ENCODE measurements around the gene CITED1. TPM values are rescaled to one million over a fixed set of nuclear protein-coding genes. Genes with fewer than 3 reads are reported as not detected.

CITED1 gene
- total RNA-seq, 1 experiment from 2014 or later = 1.1 TPM

DNA sequence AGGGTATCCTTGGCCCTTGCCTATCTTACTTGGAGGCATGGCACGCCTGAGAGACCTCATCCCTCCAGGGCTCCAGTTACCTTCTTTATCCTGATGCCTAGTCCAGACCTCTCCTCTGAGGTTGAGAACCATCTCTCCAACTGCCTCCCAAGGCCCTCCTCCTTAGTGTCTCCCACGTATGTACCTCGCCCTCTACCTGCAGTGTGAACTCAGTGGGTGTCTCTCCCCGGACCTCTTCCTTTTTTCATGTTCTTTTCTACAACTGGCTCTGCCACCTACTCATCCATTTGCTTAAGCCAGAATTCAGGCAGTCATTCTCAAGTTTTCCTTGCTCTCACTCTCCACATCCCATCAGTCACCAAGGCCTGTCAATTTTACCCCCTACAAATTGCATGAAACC is 45.3 kb downstream of the CITED1 start:
- no peaks in the 10 kb centered on the region for H4K20me1 ChIP-seq (ENCODE audit: control insufficient read depth, insufficient read depth, insufficient read length)
- H2BK5ac ChIP-seq (ENCODE audit: insufficient read length, low read length) = no peak overlapping the region
- no peak overlapping the region for H2BK120ac ChIP-seq (ENCODE audit: low read depth, low read length, poor library complexity, severe bottlenecking)
- H2AFZ ChIP-seq (ENCODE audit: low read length) = no peak overlapping the region
- no peak overlapping the region for H4K5ac ChIP-seq (ENCODE audit: insufficient read length, low read depth, low read length)
- no CpG with 5 or more reads among the region's 4 CpGs for WGBS (ENCODE audit: extremely low coverage, insufficient read length, low lambda C conversion rate)
- no peak overlapping the region for H2AK5ac ChIP-seq (ENCODE audit: insufficient read length, low read length)
- no peak overlapping the region for H4K8ac ChIP-seq (replicated peaks; ENCODE audit: insufficient read length, low read depth, low read length)
- H3K4ac ChIP-seq (ENCODE audit: low read depth, low read length) = no peak overlapping the region
- no peaks in the 10 kb centered on the region for H3K23me2 ChIP-seq (ENCODE audit: insufficient read length, low read depth, low read length, poor library complexity, severe bottlenecking)
- no peak overlapping the region for H4K91ac ChIP-seq (ENCODE audit: insufficient read length, low read depth, low read length)
- peaks cover 5 to 7% of the 10 kb centered on the region in 2 experiments for H3K4me1 Mint-ChIP-seq
- no peak overlapping the region for H2BK20ac ChIP-seq (ENCODE audit: low read depth, low read length, poor library complexity, severe bottlenecking)
- no peak overlapping the region for H3K4me2 ChIP-seq (ENCODE audit: insufficient read depth, insufficient read length, low read length)
- H3K4me3 Mint-ChIP-seq = no peak overlapping the region
- H3K56ac ChIP-seq (ENCODE audit: insufficient read length, low read depth, low read length) = no peak overlapping the region
- no peak overlapping the region for H3K23ac ChIP-seq (ENCODE audit: insufficient read length, low read depth, low read length)
- no peak for DNase-seq
- H3K18ac ChIP-seq (ENCODE audit: insufficient read length, low read depth, low read length) = no peak overlapping the region
- H3K9me3 ChIP-seq (ENCODE audit: control insufficient read depth, low read depth, low read length) = peaks cover 8% of the 10 kb centered on the region
- no peak overlapping the region for H3T11ph ChIP-seq (ENCODE audit: low read length)
- TF ChIP-seq, protein P1, sequence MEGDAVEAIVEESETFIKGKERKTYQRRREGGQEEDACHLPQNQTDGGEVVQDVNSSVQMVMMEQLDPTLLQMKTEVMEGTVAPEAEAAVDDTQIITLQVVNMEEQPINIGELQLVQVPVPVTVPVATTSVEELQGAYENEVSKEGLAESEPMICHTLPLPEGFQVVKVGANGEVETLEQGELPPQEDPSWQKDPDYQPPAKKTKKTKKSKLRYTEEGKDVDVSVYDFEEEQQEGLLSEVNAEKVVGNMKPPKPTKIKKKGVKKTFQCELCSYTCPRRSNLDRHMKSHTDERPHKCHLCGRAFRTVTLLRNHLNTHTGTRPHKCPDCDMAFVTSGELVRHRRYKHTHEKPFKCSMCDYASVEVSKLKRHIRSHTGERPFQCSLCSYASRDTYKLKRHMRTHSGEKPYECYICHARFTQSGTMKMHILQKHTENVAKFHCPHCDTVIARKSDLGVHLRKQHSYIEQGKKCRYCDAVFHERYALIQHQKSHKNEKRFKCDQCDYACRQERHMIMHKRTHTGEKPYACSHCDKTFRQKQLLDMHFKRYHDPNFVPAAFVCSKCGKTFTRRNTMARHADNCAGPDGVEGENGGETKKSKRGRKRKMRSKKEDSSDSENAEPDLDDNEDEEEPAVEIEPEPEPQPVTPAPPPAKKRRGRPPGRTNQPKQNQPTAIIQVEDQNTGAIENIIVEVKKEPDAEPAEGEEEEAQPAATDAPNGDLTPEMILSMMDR (conservative IDR thresholded peaks at IDR 0.05) = no peak
- no peaks in the 10 kb centered on the region for H3K79me2 ChIP-seq (ENCODE audit: insufficient read depth, low read length)
- no peak overlapping the region for H3K27ac ChIP-seq (ENCODE audit: insufficient read length, low read depth, low read length)
- H3K36me3 Mint-ChIP-seq (ENCODE audit: insufficient read depth in 1 of 3, low read depth in 3 of 3) = peaks cover 2 to 7% (median 4%) of the 10 kb centered on the region in 3 experiments; a peak in 4 of 7 replicates
- no peak overlapping the region for H2BK12ac ChIP-seq (ENCODE audit: insufficient read length, low read depth, low read length)
- peaks cover 50 to 59% of the 10 kb centered on the region in 2 experiments for H3K9me3 Mint-ChIP-seq
- no peak overlapping the region for H3K14ac ChIP-seq (ENCODE audit: insufficient read depth, low read length)
- no peaks in the 10 kb centered on the region for H3K4me1 ChIP-seq (ENCODE audit: insufficient read depth, low read length)
- no peaks in the 10 kb centered on the region for H3K27me3 ChIP-seq (ENCODE audit: insufficient read depth, low read length)
- H3K79me1 ChIP-seq (ENCODE audit: insufficient read depth, low read depth, low read length, poor library complexity, severe bottlenecking) = no peaks in the 10 kb centered on the region
- H2BK15ac ChIP-seq (ENCODE audit: low read depth, low read length) = no peak overlapping the region
- H3K27me3 Mint-ChIP-seq (ENCODE audit: low read depth) = peaks cover 2% of the 10 kb centered on the region
- no peak overlapping the region for H3K9ac ChIP-seq (ENCODE audit: extremely low read depth, insufficient read length, low read length)
- no peak overlapping the region for H3K27ac Mint-ChIP-seq
